LNCaP clone FGC (cell line): ENCODE measurements around the gene SSC5D.

ENCODE experiments used
- DNase-seq: peaks from one replicate; pipeline ENCODE4 v3.0.0-alpha.2; 2011; ENCODE audit warnings: low read depth
- H3K4me3 ChIP-seq: 2 replicates; pipeline ENCODE4 v1.5.1; 2011; ENCODE audit warnings: mild to moderate bottlenecking, low read depth, low read length, control low read depth
- TF ChIP-seq, protein P1 (sequence below): IDR thresholded peaks from 2 replicates; pipeline ENCODE4 v1.5.1; 2012; ENCODE audit warnings: mild to moderate bottlenecking; ENCODE audit not compliant: control insufficient read depth, insufficient read depth; ENCODE audit errors: extremely low read depth

The SSC5D gene

DNA sequence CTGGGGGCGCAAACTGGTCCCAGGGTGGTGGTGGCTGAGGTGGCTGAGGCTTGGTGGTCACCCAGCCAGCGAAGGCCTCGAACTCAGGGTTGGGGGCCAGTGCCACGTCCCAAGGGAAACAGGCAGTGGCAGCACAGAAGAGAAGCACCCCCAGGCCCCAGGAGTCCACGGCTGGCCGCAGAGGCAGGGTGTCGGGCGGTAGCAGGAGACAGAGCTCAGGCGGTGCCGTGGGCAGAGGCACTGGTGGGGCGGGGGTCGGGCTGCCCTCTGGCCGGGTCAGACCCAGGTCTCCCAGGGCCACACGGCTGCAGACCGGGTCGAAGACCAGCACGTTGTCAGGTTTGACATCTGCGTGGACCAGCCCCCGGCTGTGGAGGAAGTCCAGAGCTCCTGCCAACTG lies 52.9 kb downstream of the SSC5D start:
- no peak for DNase-seq
- TF ChIP-seq, protein P1, sequence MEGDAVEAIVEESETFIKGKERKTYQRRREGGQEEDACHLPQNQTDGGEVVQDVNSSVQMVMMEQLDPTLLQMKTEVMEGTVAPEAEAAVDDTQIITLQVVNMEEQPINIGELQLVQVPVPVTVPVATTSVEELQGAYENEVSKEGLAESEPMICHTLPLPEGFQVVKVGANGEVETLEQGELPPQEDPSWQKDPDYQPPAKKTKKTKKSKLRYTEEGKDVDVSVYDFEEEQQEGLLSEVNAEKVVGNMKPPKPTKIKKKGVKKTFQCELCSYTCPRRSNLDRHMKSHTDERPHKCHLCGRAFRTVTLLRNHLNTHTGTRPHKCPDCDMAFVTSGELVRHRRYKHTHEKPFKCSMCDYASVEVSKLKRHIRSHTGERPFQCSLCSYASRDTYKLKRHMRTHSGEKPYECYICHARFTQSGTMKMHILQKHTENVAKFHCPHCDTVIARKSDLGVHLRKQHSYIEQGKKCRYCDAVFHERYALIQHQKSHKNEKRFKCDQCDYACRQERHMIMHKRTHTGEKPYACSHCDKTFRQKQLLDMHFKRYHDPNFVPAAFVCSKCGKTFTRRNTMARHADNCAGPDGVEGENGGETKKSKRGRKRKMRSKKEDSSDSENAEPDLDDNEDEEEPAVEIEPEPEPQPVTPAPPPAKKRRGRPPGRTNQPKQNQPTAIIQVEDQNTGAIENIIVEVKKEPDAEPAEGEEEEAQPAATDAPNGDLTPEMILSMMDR: no peak
- no peak overlapping the region for H3K4me3 ChIP-seq

DNA sequence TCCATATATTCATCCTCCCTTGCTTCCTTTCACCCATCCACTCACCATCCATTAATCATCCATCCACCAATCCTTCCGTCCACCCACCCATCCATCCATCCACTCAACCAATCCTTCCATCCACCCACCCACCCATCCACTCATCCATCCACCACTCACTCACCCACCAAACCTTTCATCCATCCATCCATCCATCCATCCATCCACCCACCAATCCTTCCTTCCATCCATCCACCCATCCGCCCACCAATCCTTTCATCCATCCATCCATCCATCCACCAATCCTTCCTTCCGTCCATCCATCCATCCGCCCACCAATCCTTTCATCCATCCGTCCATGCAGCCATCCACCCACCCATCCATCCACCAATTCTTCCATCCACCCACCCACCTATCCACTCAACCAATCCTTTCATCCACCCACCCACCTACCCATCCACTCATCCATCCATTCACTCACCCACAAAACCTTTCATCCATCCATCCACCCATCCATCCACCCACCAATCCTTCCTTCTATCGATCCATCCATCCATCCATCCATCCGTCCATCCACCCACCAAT lies 54.1 kb downstream of the SSC5D start:
- TF ChIP-seq, protein P1: no peak
- H3K4me3 ChIP-seq: no peak overlapping the region
- no peak for DNase-seq

DNA sequence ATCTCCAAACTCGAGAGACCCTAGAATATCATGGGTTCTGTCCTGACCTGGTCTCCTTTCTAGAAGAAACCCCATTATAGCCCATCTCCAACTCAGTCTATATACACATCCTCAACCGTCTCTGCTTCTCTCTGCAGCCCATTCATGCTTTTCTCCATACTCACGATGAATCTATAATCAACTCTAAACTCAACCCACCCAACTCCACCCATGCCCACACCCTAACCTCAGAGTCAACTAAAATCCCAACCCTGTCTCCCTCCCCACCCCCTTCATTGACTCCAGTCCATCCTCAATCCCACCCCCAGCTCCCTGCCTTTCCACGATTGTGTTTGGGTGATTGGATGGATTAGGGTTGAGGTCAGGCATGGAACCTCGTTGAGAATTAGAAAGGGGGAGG lies 55.3 kb downstream of the SSC5D start:
- DNase-seq: no peak
- no peak overlapping the region for H3K4me3 ChIP-seq
- TF ChIP-seq, protein P1: no peak

DNA sequence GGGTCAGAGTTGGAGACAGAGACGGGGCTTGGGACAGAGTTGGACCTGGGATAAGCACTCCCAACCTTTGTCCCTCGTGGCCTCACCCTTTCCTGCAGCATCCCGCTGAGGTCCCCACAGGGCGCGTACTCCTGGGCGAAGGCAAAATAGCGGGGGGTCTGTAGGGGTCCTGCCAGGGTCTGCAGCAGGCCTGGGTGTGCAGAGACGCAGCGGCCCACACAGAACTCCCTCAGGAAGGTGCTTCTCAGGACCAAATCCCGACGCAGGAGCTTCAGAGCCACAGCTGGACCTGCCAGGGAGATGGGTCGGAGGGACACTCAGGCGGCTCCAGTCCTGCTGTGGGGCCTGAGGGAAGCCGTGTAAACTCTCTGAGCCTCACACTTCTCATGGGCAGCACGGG lies 55.8 kb downstream of the SSC5D start:
- no peak for DNase-seq
- H3K4me3 ChIP-seq: no peak overlapping the region
- TF ChIP-seq, protein P1: no peak

DNA sequence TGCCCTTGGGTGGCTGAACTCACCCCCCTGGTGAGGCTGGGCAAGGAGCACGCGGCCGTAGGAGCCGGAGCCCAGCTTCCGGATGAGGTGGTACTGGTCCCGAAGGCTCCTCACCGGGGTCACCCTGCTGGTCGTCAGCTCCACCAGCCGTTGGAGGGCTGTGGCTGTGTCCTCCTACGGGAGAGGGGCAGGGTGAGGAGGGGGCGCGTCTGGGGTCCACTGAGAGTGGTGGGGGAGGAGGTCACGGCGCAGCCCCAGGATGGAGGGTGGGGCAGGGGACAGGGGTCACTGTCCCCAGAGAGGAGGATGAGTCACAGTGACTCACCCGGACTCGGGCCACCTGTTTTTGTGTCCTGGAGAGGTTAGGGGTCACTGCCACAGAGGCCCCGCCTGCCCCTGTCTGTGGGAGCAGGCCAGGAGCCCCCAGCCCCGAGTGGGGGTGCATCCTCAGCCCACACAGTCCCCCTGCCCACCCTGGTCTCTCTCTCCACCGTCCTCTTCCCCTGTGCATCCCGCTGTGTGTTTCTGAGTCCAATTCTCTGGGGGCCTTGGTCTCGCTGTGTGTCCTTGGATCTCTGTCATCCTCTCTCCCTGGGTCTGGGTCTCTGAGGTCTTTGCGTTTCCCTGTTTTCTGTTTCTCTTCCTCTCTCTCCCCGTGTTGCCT lies 56.7 kb downstream of the SSC5D start:
- no peak overlapping the region for H3K4me3 ChIP-seq
- DNase-seq: no peak
- TF ChIP-seq, protein P1: no peak

DNA sequence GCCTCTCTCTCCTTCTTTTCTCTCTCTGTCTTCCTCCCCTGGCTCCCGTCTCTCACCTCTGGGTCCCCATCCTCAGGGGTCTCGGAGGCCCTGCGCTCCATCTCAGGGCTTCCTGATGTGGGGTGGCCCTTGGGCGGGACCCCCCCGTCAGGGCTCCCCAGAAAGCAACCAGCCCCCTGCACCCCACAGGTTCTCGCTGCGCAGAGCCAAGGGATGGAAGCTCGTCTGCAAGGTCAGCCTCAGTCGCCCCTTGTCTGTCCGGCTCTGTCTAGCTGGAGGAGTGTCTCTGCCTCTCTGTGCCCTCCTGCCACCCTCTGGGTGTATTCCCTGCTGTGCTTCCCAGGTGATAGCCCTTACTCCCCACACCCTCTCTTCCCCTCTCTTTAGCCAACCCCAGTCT lies 57.2 kb downstream of the SSC5D start, which contains the start of gene SBK3:
TSS of gene SBK3 (minus strand) at position 101 of the 400 bp plus-strand sequence. CDS start at position 101, 0 bp downstream.
- no peak for DNase-seq
- no peak within 1 kb of the TSS for H3K4me3 ChIP-seq
- TF ChIP-seq, protein P1: no peak

DNA sequence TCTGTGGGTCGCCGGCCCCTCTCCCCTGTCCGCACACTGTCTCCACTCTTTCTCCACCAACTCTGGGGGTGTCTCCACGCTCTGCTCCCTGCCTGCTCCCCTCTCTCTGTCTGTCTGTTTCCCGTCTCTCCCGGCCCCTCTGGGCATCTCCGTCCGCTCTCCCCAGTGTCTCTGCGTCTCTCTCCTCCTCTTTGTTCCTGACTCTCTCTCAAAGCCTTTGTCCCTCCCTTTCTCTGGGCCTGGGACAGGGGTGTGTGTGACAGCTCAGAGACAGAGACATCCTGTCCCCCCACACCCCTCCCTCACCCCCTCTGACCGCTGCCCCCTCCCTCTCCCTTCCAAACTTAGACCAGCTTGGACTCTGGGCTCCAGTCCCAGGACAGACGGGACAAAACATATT lies 57.8 kb downstream of the SSC5D start:
- H3K4me3 ChIP-seq: no peak overlapping the region
- no peak for DNase-seq

More for the DNA sequence above, 57.8 kb downstream of the SSC5D start:
- TF ChIP-seq, protein P1: no peak
